Upper lobe of left lung (tissue), 6 donors: ENCODE measurements around the gene CPNE4. TPM values are rescaled to one million over a fixed set of nuclear protein-coding genes. Genes with fewer than 3 reads are reported as not detected.
A peak's percentile ranks its signal among the peaks of the same experiment; 100 is the strongest.

Experiments
- ATAC-seq, 2 donors: fragments of 200-7000 bp; cut with Tn5 transposase; one replicate each; pipeline ENCODE4 v1.9.1; 2022; ENCODE audit warnings: mild to moderate bottlenecking in 2 of 2, moderate library complexity in 2 of 2; ENCODE audit not compliant: low FRiP score in 2 of 2
- DNase-seq, 2 donors: peaks; one replicate each; pipeline ENCODE4 v3.0.0-alpha.2; 2019 to 2020
- H3K27ac ChIP-seq, 4 donors: fragments of 200-600 bp; sonication (generic); one replicate each; pipeline ENCODE4 v1.5.1; 2016 to 2019
- H3K27me3 ChIP-seq, 4 donors: fragments of 200-600 bp; sonication (generic); one replicate each; pipeline ENCODE4 v1.5.1; 2017 to 2019
- H3K36me3 ChIP-seq, 4 donors: fragments of 200-600 bp; sonication (generic); one replicate each; pipeline ENCODE4 v1.5.1; 2016 to 2019
- H3K4me1 ChIP-seq, 4 donors: fragments of 200-600 bp; sonication (generic); one replicate each; pipeline ENCODE4 v1.5.1; 2018 to 2019
- H3K4me3 ChIP-seq, 4 donors: fragments of 200-600 bp; sonication (generic); one replicate each; pipeline ENCODE4 v1.5.1; 2017 to 2019; ENCODE audit warnings: mild to moderate bottlenecking in 2 of 4, moderate library complexity in 1 of 4
- H3K9me3 ChIP-seq, 4 donors: fragments of 200-600 bp; sonication (generic); one replicate each; pipeline ENCODE4 v1.5.1; 2018 to 2019
- CTCF ChIP-seq, 6 experiments: fragments of 450-650 bp in 4 of 6; fragments of 200-600 bp in 2 of 6; sonication (generic) in 2 of 6; IDR thresholded peaks; one replicate each; pipeline ENCODE4 v1.5.1; 2016 to 2019; ENCODE audit warnings: antibody characterized with exemption in 6 of 6
- EP300 ChIP-seq, 4 donors: sonication (generic); formaldehyde crosslinking; IDR thresholded peaks; one replicate each; pipeline ENCODE4 v1.5.1; 2017; ENCODE audit warnings: antibody characterized with exemption in 4 of 4, control low read depth in 2 of 4
- POLR2A ChIP-seq, 4 donors: fragments of 450-650 bp; IDR thresholded peaks; one replicate each; pipeline ENCODE4 v1.5.1; 2016 to 2017; ENCODE audit warnings: antibody characterized with exemption in 4 of 4, mild to moderate bottlenecking in 2 of 4
- POLR2AphosphoS5 ChIP-seq, 2 donors: sonication (generic); formaldehyde crosslinking; IDR thresholded peaks; one replicate each; pipeline ENCODE4 v1.5.1; 2017; ENCODE audit warnings: antibody characterized with exemption in 2 of 2
- WGBS, 2 donors: methylation state at CpG; one replicate each; pipeline ENCODE4 v1.1.5; 2017 to 2018; 5-methylcytosine and 5-hydroxymethylcytosine counted together
- total RNA-seq, 6 donors: library from RNA; depleted of rRNA in 4 of 6; stranded (reverse); fragments of >200 nt in 4 of 6; gene quantifications; one replicate each; pipeline versions ENCODE4 v1.1.0 to v1.2.1, GENCODE V29; 2016 to 2021
- donor health status: DM: no; HTN: no; CAD: no; lungs with moderate emphysema.
- donor health status: DM: no; HTN: yes; CAD: no; lungs with severe emphysema.

The CPNE4 gene
- total RNA-seq = 1 to 10 TPM in 1 of 6 donors, under 1 TPM in 2, not detected in 3; 0.34 to 2.1 (median 0.47) TPM

GRCh38 chr3:132034486-132035464 is at the start of gene CPNE4:
CPNE4 (minus strand) TSS chr3:132035014.
- Histone ChIP-seq H3K27ac (no peak within 1 kb of the TSS), H3K4me1 (peaks cover 6 to 9% (median 8%) of the 10 kb centered on the region in 4 donors), H3K4me3 (peak within 1 kb of the TSS in 3 of 4 donors; percentile 2 to 29 (median 15)), H3K36me3 (no peaks in the 10 kb centered on the region), H3K27me3 (peaks cover 0 to 18% (median 6%) of the 10 kb centered on the region in 4 donors), H3K9me3 (no peaks in the 10 kb centered on the region)
- TF ChIP-seq CTCF (IDR thresholded peaks at IDR 0.05) = peak in 4 of 6 experiments; percentile 53 to 80 (median 68)
- TF ChIP-seq POLR2A (IDR thresholded peaks at IDR 0.05) = no peak
- 7% methylated on average over 35 to 44 of the region's 49 CpGs for WGBS, 2 donors
- peak; percentile 78 to 96 for DNase-seq
- ATAC-seq = peak; percentile 95

- H3K36me3 ChIP-seq = no peaks in the 10 kb centered on the region
- no peak for ATAC-seq
- WGBS, 2 donors = 76 to 80% methylated on average over 5 to 6 of the region's 6 CpGs
- DNase-seq = no peak
- TF ChIP-seq POLR2A (IDR thresholded peaks at IDR 0.05) (no peak), POLR2AphosphoS5 (IDR thresholded peaks at IDR 0.05) (no peak), EP300 (IDR thresholded peaks at IDR 0.05) (no peak), CTCF (IDR thresholded peaks at IDR 0.05) (no peak)
- H3K4me1 ChIP-seq = no peaks in the 10 kb centered on the region
- no peak overlapping the region for H3K27ac ChIP-seq
- no peak overlapping the region for H3K4me3 ChIP-seq
- H3K9me3 ChIP-seq = no peaks in the 10 kb centered on the region
- no peaks in the 10 kb centered on the region for H3K27me3 ChIP-seq
These were observed 48.9 kb upstream of the CPNE4 start for GRCh38 chr3:132083583-132084279.

GRCh38 chr3:132083159-132083558 is 48.3 kb upstream of the CPNE4 start:
- Histone ChIP-seq H3K4me1 (no peaks in the 10 kb centered on the region), H3K4me3 (no peak overlapping the region), H3K36me3 (no peaks in the 10 kb centered on the region), H3K27me3 (no peaks in the 10 kb centered on the region), H3K9me3 (no peaks in the 10 kb centered on the region), H3K27ac (no peak overlapping the region)
- WGBS, 2 donors = 69 to 71% methylated on average over 3 of the region's 3 CpGs
- DNase-seq = no peak
- TF ChIP-seq EP300 (IDR thresholded peaks at IDR 0.05) = no peak
- TF ChIP-seq POLR2A (IDR thresholded peaks at IDR 0.05) = no peak
- TF ChIP-seq CTCF (IDR thresholded peaks at IDR 0.05) = no peak
- TF ChIP-seq POLR2AphosphoS5 (IDR thresholded peaks at IDR 0.05) = no peak
- ATAC-seq = no peak

- no peak overlapping the region for H3K27ac ChIP-seq
These were observed 44.3 kb upstream of the CPNE4 start for GRCh38 chr3:132079147-132079546.

More at GRCh38 chr3:132079147-132079546, 44.3 kb upstream of the CPNE4 start:
- Histone ChIP-seq H3K9me3 (no peaks in the 10 kb centered on the region), H3K4me1 (no peaks in the 10 kb centered on the region), H3K4me3 (no peak overlapping the region), H3K27me3 (no peaks in the 10 kb centered on the region), H3K36me3 (no peaks in the 10 kb centered on the region)
- no peak for ATAC-seq
- no peak for TF ChIP-seq EP300 (IDR thresholded peaks at IDR 0.05)
- no peak for TF ChIP-seq POLR2AphosphoS5 (IDR thresholded peaks at IDR 0.05)
- TF ChIP-seq POLR2A (IDR thresholded peaks at IDR 0.05) = no peak
- no peak for TF ChIP-seq CTCF (IDR thresholded peaks at IDR 0.05)
- no peak for DNase-seq
- WGBS, 2 donors = 50 to 55% methylated on average over 1 of the region's 1 CpG
